Transverse colon (tissue), 4 donors: ENCODE results near the gene TMEM156. TPM values are rescaled to one million over a fixed set of nuclear protein-coding genes. Genes with fewer than 3 reads are reported as not detected.
"Not testable (repeated sequence)": the region's sequence is repeated elsewhere in the genome, so short reads cannot be mapped to it uniquely, and the experiment has no call there.

Experiments
- DNase-seq: peaks from one replicate; pipeline ENCODE4 v3.0.0-alpha.2; 2019
- H3K27ac ChIP-seq, 4 donors: fragments of 200-600 bp; sonication (generic); 2 replicates each; pipeline ENCODE4 v1.5.1; 2016 to 2018; ENCODE audit warnings: inconsistent platforms in 4 of 4
- H3K27me3 ChIP-seq: fragments of 200-600 bp; sonication (generic); 2 replicates; pipeline ENCODE4 v1.5.1; 2017; ENCODE audit warnings: inconsistent platforms
- H3K36me3 ChIP-seq, 4 donors: fragments of 200-600 bp; sonication (generic); 2 replicates each; pipeline ENCODE4 v1.5.1; 2017 to 2019; ENCODE audit warnings: inconsistent platforms in 4 of 4
- H3K4me1 ChIP-seq, 4 donors: fragments of 200-600 bp; sonication (generic); 2 replicates each; pipeline ENCODE4 v1.5.1; 2017 to 2020; ENCODE audit warnings: inconsistent platforms in 4 of 4
- H3K4me3 ChIP-seq, 4 donors: fragments of 200-600 bp; sonication (generic); 1 replicate in 1 of 4; 2 replicates in 3 of 4; pipeline versions ENCODE4 v1.5.1 to v1.6.1; 2017 to 2019; ENCODE audit warnings: inconsistent platforms in 4 of 4
- H3K9me3 ChIP-seq, 2 donors: fragments of 200-600 bp; sonication (generic); 2 replicates each; pipeline ENCODE4 v1.5.1; 2017 to 2019; ENCODE audit warnings: inconsistent platforms in 2 of 2
- EP300 ChIP-seq: sonication (generic); formaldehyde crosslinking; IDR thresholded peaks from one replicate; pipeline ENCODE4 v1.6.1; 2017; ENCODE audit warnings: antibody characterized with exemption, low read depth
- POLR2A ChIP-seq: fragments of 450-650 bp; IDR thresholded peaks from one replicate; pipeline ENCODE4 v1.6.1; 2016; ENCODE audit warnings: antibody characterized with exemption, mild to moderate bottlenecking, moderate library complexity
- POLR2AphosphoS5 ChIP-seq, 3 donors: sonication (generic); formaldehyde crosslinking; IDR thresholded peaks; one replicate each; pipeline ENCODE4 v1.6.1; 2016; ENCODE audit warnings: antibody characterized with exemption in 3 of 3
- WGBS, 2 donors: methylation state at CpG; one replicate each; pipeline ENCODE4 v1.1.5; 2018; ENCODE audit warnings: low coverage in 1 of 2; 5-methylcytosine and 5-hydroxymethylcytosine counted together
- in situ Hi-C, 4 donors: fragments of 200-750 bp; cut with MboI; loops; one replicate each; pipeline versions ENCODE4 v1.15.0 to v1.15.1; 2017; ENCODE audit warnings: low sequenced_read_pairs in 3 of 4, low pct_ligation_motif_present in 1 of 4, low pct_unique_long_range_greater_than_20kb in 1 of 4
- intact Hi-C: fragments of 100-400 bp; cut with DNase I; formaldehyde crosslinking; loops from one replicate; pipeline ENCODE4 v1.15.1; 2023; ENCODE audit warnings: low total_unique reads
- total RNA-seq, 4 donors: library from RNA; depleted of rRNA; stranded (reverse); fragments of >200 nt; gene quantifications; one replicate each; pipeline ENCODE4 v1.1.0, GENCODE V29; 2016
- TF ChIP-seq, protein P1 (sequence below), 5 experiments: fragments of 200-600 bp in 3 of 5; fragments of 450-650 bp in 2 of 5; sonication (generic) in 3 of 5; IDR thresholded peaks; 1 replicate in 2 of 5; 2 replicates in 3 of 5; pipeline ENCODE4 v1.5.1; 2016 to 2017; ENCODE audit warnings: antibody characterized with exemption in 5 of 5, inconsistent platforms in 3 of 5, mild to moderate bottlenecking in 2 of 5, moderate library complexity in 1 of 5

TMEM156 gene
- total RNA-seq, 4 donors from 2014 or later = 0.96 to 2.9 TPM; not detected in 2

DNA sequence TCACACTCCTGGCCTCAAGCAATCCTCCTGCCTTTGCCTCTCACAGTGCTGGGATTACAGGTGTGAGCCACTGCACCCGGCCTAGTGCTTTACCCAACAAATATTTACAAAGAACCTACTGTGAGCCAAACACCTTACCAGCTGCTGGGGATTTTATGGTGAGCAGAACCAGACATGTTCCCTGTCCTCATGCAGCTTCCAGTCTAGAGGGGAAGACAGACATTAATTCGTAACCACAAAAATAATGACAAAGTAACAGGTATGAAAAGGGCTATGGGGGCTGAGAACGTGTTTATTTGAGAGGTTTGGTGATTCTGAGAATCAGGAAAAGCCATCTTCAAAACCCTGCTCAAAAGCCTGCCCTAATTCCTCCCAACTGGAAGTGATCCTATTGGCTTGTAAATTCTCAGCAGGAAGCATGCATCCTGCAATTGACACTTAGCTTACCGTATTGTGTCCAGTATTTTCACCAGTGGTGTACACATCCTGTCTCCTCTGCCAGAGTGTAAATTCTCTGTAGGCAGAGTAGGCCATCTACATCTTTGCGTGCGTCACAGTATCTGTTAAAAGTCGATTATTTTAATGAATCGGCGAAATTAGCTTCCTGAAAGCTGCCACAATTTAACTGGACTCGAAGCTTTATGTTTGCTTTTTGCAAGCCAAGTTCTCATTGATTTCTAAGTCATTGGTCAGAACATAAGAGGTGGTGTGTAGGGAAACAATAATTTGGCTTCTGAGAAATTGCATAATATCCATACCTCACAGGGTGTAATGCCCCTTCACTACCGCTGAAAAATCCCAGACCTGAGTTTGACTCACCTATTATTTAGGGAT lies 67.0 kb downstream of the TMEM156 start:
- intact Hi-C loops = no loop called here

DNA sequence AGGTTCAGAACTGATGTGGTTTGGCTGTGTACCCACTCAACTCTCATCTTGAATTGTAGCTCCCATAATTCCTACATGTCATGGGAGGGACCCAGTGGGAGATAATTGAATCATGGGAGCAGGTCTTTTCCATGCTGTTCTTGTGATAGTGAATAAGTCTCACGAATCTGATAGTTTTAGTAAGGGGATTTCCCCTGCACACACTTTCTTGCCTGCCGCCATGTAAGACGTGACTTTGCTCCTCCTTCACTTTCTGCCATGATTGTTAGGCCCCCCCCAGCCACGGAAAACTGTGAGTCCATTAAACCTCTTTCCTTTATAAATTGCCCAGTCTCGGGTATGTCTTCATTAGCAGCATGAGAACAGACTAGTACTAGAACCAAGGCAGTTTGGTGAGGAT lies 73.0 kb downstream of the TMEM156 start:
- H3K4me3 ChIP-seq, DNase-seq, in situ Hi-C loops, H3K36me3 ChIP-seq, H3K27ac ChIP-seq, H3K4me1 ChIP-seq, H3K27me3 ChIP-seq, H3K9me3 ChIP-seq: not testable (repeated sequence)
- WGBS, 2 donors = 94 to 100% methylated on average over 3 to 5 of the region's 5 CpGs
- intact Hi-C loops = loop anchor here (10.0 kb wide), 1 partner anchor 86 kb away; no protein-coding TSS in a partner anchor

More for the DNA sequence above, 67.0 kb downstream of the TMEM156 start:
- H3K27ac ChIP-seq = no peak overlapping the region
- no peaks in the 10 kb centered on the region for H3K27me3 ChIP-seq
- H3K4me3 ChIP-seq = no peak overlapping the region
- DNase-seq = no peak
- no peaks in the 10 kb centered on the region for H3K4me1 ChIP-seq
- no peaks in the 10 kb centered on the region for H3K36me3 ChIP-seq
- TF ChIP-seq EP300 (no peak), POLR2AphosphoS5 (IDR thresholded peaks at IDR 0.05) (no peak), POLR2A (no peak)
- TF ChIP-seq, protein P1, sequence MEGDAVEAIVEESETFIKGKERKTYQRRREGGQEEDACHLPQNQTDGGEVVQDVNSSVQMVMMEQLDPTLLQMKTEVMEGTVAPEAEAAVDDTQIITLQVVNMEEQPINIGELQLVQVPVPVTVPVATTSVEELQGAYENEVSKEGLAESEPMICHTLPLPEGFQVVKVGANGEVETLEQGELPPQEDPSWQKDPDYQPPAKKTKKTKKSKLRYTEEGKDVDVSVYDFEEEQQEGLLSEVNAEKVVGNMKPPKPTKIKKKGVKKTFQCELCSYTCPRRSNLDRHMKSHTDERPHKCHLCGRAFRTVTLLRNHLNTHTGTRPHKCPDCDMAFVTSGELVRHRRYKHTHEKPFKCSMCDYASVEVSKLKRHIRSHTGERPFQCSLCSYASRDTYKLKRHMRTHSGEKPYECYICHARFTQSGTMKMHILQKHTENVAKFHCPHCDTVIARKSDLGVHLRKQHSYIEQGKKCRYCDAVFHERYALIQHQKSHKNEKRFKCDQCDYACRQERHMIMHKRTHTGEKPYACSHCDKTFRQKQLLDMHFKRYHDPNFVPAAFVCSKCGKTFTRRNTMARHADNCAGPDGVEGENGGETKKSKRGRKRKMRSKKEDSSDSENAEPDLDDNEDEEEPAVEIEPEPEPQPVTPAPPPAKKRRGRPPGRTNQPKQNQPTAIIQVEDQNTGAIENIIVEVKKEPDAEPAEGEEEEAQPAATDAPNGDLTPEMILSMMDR (IDR thresholded peaks at IDR 0.05) = no peak
- in situ Hi-C loops = no loop called here
- 89 to 95% methylated on average over 9 to 11 of the region's 11 CpGs for WGBS, 2 donors
- no peaks in the 10 kb centered on the region for H3K9me3 ChIP-seq

DNA sequence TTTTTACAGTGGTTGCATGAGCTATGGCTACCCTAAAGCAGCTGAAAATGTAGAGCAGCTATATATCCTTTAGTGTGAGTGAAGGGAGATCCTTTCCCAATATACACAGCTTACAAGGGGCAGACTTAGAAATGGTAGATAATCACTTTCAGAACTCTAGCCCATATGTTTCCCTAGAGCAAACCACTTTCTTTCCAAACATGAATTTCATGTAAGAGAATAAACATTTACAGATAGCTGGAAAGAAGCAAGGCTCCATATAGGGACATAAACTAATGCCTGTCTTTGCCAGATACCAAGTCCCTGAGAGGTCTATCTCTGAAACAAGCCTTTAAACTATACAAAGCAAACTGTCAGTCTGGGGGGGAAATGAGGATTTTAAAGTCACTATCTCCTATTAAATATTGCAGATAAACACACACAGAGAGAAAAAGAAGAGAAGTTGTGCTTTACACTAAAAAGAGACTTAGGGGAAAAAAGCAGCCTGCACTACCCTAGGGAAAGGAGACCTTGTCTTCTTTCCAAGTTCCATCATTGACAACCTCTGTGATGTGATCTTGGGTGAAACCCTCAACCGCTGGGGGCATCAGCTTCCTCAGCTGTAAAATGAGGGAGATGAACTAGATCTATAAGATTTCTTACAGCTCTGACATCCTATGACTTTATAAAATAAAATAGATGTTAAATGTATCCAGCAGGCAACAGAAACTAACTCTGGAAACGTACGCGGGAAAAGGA lies 73.6 kb downstream of the TMEM156 start:
- Histone ChIP-seq H3K27ac (no peak overlapping the region), H3K36me3 (no peaks in the 10 kb centered on the region), H3K4me3 (no peak overlapping the region), H3K9me3 (no peaks in the 10 kb centered on the region), H3K4me1 (no peaks in the 10 kb centered on the region), H3K27me3 (no peaks in the 10 kb centered on the region)
- in situ Hi-C loops (no loop called here), intact Hi-C loops (loop anchor here (10.0 kb wide), 1 partner anchor 86 kb away; no protein-coding TSS in a partner anchor)
- 91 to 94% methylated on average over 4 of the region's 4 CpGs for WGBS, 2 donors
- DNase-seq = no peak
- TF ChIP-seq EP300 (no peak), POLR2A (no peak), POLR2AphosphoS5 (IDR thresholded peaks at IDR 0.05) (no peak)
- TF ChIP-seq, protein P1 (IDR thresholded peaks at IDR 0.05) = no peak

DNA sequence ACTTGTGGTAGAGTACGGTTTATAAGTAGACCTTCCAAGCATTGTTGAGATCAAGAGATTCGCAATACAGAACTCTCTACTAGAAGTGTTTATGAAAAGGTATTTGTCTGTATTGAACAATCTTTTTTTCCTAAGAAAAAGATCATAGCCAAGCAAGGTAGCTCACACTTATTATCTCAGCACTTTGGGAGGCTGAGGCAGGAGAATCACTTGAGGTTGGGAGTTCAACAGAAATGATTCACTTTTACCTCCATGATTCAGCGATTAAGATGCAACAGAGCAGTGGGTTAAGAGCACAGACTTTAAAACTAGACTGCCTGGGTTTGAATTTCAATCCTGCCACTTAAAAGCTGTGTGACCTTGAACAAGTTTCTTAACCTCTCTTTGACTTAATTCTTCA lies 74.3 kb downstream of the TMEM156 start:
- intact Hi-C loops = loop anchor here (10.0 kb wide), 1 partner anchor 87 kb away; no protein-coding TSS in a partner anchor

More for the DNA sequence above, 74.3 kb downstream of the TMEM156 start:
- TF ChIP-seq EP300 (no peak), POLR2AphosphoS5 (IDR thresholded peaks at IDR 0.05) (no peak), POLR2A (no peak)
- TF ChIP-seq, protein P1 (IDR thresholded peaks at IDR 0.05) = no peak
- Histone ChIP-seq H3K36me3 (no peaks in the 10 kb centered on the region), H3K27me3 (no peaks in the 10 kb centered on the region), H3K4me3 (no peak overlapping the region), H3K9me3 (no peaks in the 10 kb centered on the region), H3K4me1 (no peaks in the 10 kb centered on the region), H3K27ac (no peak overlapping the region)
- 92 to 94% methylated on average over 3 of the region's 3 CpGs for WGBS, 2 donors
- in situ Hi-C loops = no loop called here
- DNase-seq = no peak
